Iris pigment epithelial cell (primary cell): Measurements from ENCODE around the gene LPP.
A peak's percentile ranks its signal among the peaks of the same experiment; 100 is the strongest.

ENCODE experiments used
- DNase-seq: peaks from one replicate; pipeline ENCODE4 v3.0.0-alpha.2; 2011; ENCODE audit warnings: low read depth

Gene LPP

GRCh38 chr3:188752850-188753249, 598.9 kb downstream of the LPP start:
- DNase-seq = no peak

GRCh38 chr3:188754267-188754666, 600.3 kb downstream of the LPP start:
- DNase-seq = no peak

GRCh38 chr3:188756241-188756640, 602.3 kb downstream of the LPP start:
- no peak for DNase-seq

GRCh38 chr3:188759336-188760005, 605.5 kb downstream of the LPP start:
- no peak for DNase-seq

GRCh38 chr3:188760408-188760807, 606.5 kb downstream of the LPP start:
- DNase-seq = peak; percentile 73

GRCh38 chr3:188761439-188761838, 607.5 kb downstream of the LPP start:
- no peak for DNase-seq

- no peak for DNase-seq
These were observed 608.0 kb downstream of the LPP start for GRCh38 chr3:188761964-188762363.

GRCh38 chr3:188764609-188765008, 610.7 kb downstream of the LPP start:
- DNase-seq = no peak

GRCh38 chr3:188769831-188770230, 615.9 kb downstream of the LPP start:
- no peak for DNase-seq

GRCh38 chr3:188772886-188773285, 618.9 kb downstream of the LPP start:
- peak; percentile 89 for DNase-seq

- DNase-seq = no peak
These were observed 621.5 kb downstream of the LPP start for GRCh38 chr3:188775412-188775811.

- peak; percentile 55 for DNase-seq
These were observed 622.5 kb downstream of the LPP start for GRCh38 chr3:188776447-188776846.

GRCh38 chr3:188778091-188778852, 624.3 kb downstream of the LPP start:
- no peak for DNase-seq

GRCh38 chr3:188779281-188779980, 625.5 kb downstream of the LPP start:
- no peak for DNase-seq

GRCh38 chr3:188780193-188781147, 626.5 kb downstream of the LPP start:
- DNase-seq = peak; percentile 91

- DNase-seq = no peak
These were observed 628.7 kb downstream of the LPP start for GRCh38 chr3:188782613-188783124.

- no peak for DNase-seq
These were observed 632.5 kb downstream of the LPP start for GRCh38 chr3:188786424-188786823.

GRCh38 chr3:188788621-188789081, 634.7 kb downstream of the LPP start:
- DNase-seq = peak; percentile 100

- peak; percentile 58 for DNase-seq
These were observed 635.3 kb downstream of the LPP start for GRCh38 chr3:188789251-188789650.

GRCh38 chr3:188791311-188791710, 637.4 kb downstream of the LPP start:
- DNase-seq = no peak

- DNase-seq = peak; percentile 55
These were observed 638.8 kb downstream of the LPP start for GRCh38 chr3:188792793-188793192.
